Spleen (tissue), 7 donors: ENCODE data around the gene GCLM.

Experiments used
- POLR2A ChIP-seq, 3 donors: fragments of 450-650 bp; IDR thresholded peaks; one replicate each; pipeline ENCODE4 v1.5.1; 2017; ENCODE audit warnings: antibody characterized with exemption in 3 of 3, mild to moderate bottlenecking in 1 of 3
- TF ChIP-seq, protein P1 (sequence below), 11 experiments: fragments of 200-600 bp in 7 of 11; fragments of 450-650 bp in 4 of 11; sonication (generic) in 4 of 11; IDR thresholded peaks in 8 of 11; conservative IDR thresholded peaks in 3 of 11; 1 replicate in 7 of 11; 2 replicates in 4 of 11; pipeline versions ENCODE4 v1.4.0 to v1.8.0; 2016 to 2021; ENCODE audit warnings: antibody characterized with exemption in 11 of 11, inconsistent platforms in 4 of 11, mild to moderate bottlenecking in 1 of 11
- donor health status: DM: no; HTN: no; CAD: no; lungs with moderate emphysema.
- donor health status: DM: no; HTN: no; CAD: no.
- donor health status: DM: no; HTN: no; CAD: no.

DNA sequence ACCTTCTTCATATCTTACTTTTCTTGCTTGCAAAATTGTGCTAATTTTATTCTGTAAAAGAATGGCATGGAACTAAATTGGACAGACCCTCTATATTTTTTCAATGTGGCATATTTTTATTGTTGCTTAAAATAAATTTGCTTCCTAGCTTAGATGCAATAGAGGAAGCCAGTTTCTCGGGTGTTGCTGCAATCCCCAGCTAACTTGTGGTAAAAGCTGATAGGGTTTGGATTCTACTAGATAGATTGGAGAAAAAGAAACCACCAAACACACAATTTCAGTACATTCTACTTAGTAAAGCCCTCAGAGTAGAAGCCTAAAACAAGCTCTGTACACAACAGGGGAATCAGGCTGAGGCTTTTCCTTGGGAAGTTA lies 49.5 kb upstream of the GCLM start:
- TF ChIP-seq, protein P1, sequence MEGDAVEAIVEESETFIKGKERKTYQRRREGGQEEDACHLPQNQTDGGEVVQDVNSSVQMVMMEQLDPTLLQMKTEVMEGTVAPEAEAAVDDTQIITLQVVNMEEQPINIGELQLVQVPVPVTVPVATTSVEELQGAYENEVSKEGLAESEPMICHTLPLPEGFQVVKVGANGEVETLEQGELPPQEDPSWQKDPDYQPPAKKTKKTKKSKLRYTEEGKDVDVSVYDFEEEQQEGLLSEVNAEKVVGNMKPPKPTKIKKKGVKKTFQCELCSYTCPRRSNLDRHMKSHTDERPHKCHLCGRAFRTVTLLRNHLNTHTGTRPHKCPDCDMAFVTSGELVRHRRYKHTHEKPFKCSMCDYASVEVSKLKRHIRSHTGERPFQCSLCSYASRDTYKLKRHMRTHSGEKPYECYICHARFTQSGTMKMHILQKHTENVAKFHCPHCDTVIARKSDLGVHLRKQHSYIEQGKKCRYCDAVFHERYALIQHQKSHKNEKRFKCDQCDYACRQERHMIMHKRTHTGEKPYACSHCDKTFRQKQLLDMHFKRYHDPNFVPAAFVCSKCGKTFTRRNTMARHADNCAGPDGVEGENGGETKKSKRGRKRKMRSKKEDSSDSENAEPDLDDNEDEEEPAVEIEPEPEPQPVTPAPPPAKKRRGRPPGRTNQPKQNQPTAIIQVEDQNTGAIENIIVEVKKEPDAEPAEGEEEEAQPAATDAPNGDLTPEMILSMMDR (IDR thresholded peaks at IDR 0.05 in 8 of 11, conservative IDR thresholded peaks at IDR 0.05 in 3 of 11): no peak
- no peak for TF ChIP-seq POLR2A (IDR thresholded peaks at IDR 0.05)
